CD4-positive, alpha-beta T cell treated with Interleukin-10 for 1 hour (primary cell): ENCODE measurements around the gene NRGN.

Source experiments
- DNase-seq: peaks from one replicate; pipeline ENCODE4 v3.0.0-alpha.2; 2020

Gene NRGN

DNA sequence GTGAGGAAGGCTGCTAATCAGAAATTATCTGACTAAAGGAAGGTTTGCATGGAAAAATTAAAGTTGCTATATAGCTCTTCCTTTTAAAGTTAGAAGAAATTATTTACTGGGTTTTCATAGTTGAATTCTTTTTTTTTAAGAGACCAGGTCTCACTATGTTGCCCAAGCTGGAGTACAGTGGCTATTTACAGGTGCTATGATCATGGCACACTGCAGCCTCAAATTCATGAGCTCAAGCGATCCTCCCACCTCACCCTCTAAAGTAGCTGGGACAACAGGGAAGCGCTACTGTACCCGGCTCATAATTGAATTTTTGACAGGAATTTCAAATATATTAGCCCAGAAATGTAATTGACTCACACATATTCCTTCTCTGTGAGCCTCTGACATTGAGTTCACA lies 56.6 kb downstream of the NRGN start:
- DNase-seq: no peak
